WTC11 (cell line): ENCODE data around the gene BFAR. TPM values are rescaled to one million over a fixed set of nuclear protein-coding genes. Genes with fewer than 3 reads are reported as not detected.

Source experiments
- ATAC-seq: fragments of 200-7000 bp; cut with Tn5 transposase; 2 replicates; pipeline ENCODE4 v1.10.0; 2021; ENCODE audit warnings: mild to moderate bottlenecking, moderate library complexity
- CTCF ChIA-PET: fragments of 300-600 bp; sonication (Branson Sonifier 250); formaldehyde crosslinking; loops from one replicate; lab custom pipeline; 2021; ENCODE audit warnings: antibody characterized with exemption; lab: Charles Lee
- POLR2A ChIA-PET: fragments of 350-600 bp; sonication (Branson Sonifier 250); formaldehyde crosslinking; loops from one replicate; lab custom pipeline; 2021; ENCODE audit warnings: antibody characterized with exemption; lab: Charles Lee
- DNase-seq: peaks from one replicate; pipeline ENCODE4 v3.0.0; 2021; ENCODE audit warnings: low spot score
- H3K27ac Mint-ChIP-seq: 2 replicates; pipeline ENCODE4 v1.8.0; 2021; ENCODE audit warnings: mixed read lengths
- H3K27me3 Mint-ChIP-seq: 2 replicates; pipeline ENCODE4 v1.8.0; 2021; ENCODE audit warnings: low read depth, mild to moderate bottlenecking, moderate library complexity, mixed read lengths
- H3K36me3 Mint-ChIP-seq: 2 replicates; pipeline ENCODE4 v1.8.0; 2021; ENCODE audit warnings: mixed read lengths
- H3K4me1 Mint-ChIP-seq: 2 replicates; pipeline ENCODE4 v1.8.0; 2022; ENCODE audit warnings: mixed read lengths
- H3K4me3 Mint-ChIP-seq: 2 replicates; pipeline ENCODE4 v1.8.0; 2021; ENCODE audit warnings: mild to moderate bottlenecking, moderate library complexity, mixed read lengths
- H3K9me3 Mint-ChIP-seq: 2 replicates; pipeline ENCODE4 v1.8.0; 2021; ENCODE audit warnings: mixed read lengths
- AFF4 ChIP-seq: sonication (generic); formaldehyde crosslinking; IDR thresholded peaks from 2 replicates; pipeline ENCODE4 v1.8.1; 2023; ENCODE audit warnings: mild to moderate bottlenecking, missing genetic modification reagents, borderline replicate concordance
- CREB1 ChIP-seq: sonication (generic); formaldehyde crosslinking; IDR thresholded peaks from 2 replicates; pipeline ENCODE4 v1.8.0; 2023; ENCODE audit warnings: mild to moderate bottlenecking, missing genetic modification reagents
- CTCF ChIP-seq: fragments of 200-600 bp; IDR thresholded peaks from 2 replicates; pipeline ENCODE4 v1.8.0; 2022; ENCODE audit warnings: antibody characterized with exemption
- FOXK1 ChIP-seq: sonication (generic); formaldehyde crosslinking; IDR thresholded peaks from 2 replicates; pipeline ENCODE4 v1.8.0; 2022; ENCODE audit warnings: mild to moderate bottlenecking, moderate library complexity, missing genetic modification reagents
- GABPB1 ChIP-seq: sonication (generic); formaldehyde crosslinking; IDR thresholded peaks from 2 replicates; pipeline ENCODE4 v1.8.1; 2023; ENCODE audit warnings: mild to moderate bottlenecking, missing genetic modification reagents
- HMGXB4 ChIP-seq: sonication (generic); formaldehyde crosslinking; IDR thresholded peaks from 2 replicates; pipeline ENCODE4 v1.8.1; 2023; ENCODE audit warnings: mild to moderate bottlenecking, moderate library complexity, missing genetic modification reagents
- JUN ChIP-seq: sonication (generic); formaldehyde crosslinking; IDR thresholded peaks from 2 replicates; pipeline ENCODE4 v1.8.0; 2023; ENCODE audit warnings: mild to moderate bottlenecking, missing genetic modification reagents
- MXD4 ChIP-seq: fragments of 250-450 bp; sonication (Bioruptor Pico); IDR thresholded peaks from 2 replicates; pipeline ENCODE4 v1.8.0; 2021; ENCODE audit warnings: mild to moderate bottlenecking, moderate library complexity, borderline replicate concordance
- NR2C2 ChIP-seq: sonication (generic); formaldehyde crosslinking; IDR thresholded peaks from 2 replicates; pipeline ENCODE4 v1.8.0; 2022; ENCODE audit warnings: mild to moderate bottlenecking, missing genetic modification reagents
- OVOL2 ChIP-seq: fragments of 250-450 bp; sonication (Bioruptor Pico); IDR thresholded peaks from 2 replicates; pipeline ENCODE4 v1.9.0; 2021; ENCODE audit warnings: mild to moderate bottlenecking, borderline replicate concordance
- PREB ChIP-seq: sonication (generic); formaldehyde crosslinking; IDR thresholded peaks from 2 replicates; pipeline ENCODE4 v1.8.1; 2022; ENCODE audit warnings: mild to moderate bottlenecking, missing genetic modification reagents, moderate library complexity, borderline replicate concordance
- TEAD1 ChIP-seq: sonication (generic); formaldehyde crosslinking; IDR thresholded peaks from 2 replicates; pipeline ENCODE4 v1.8.0; 2022; ENCODE audit warnings: mild to moderate bottlenecking, missing genetic modification reagents
- TEAD4 ChIP-seq: sonication (generic); formaldehyde crosslinking; IDR thresholded peaks from 2 replicates; pipeline ENCODE4 v1.8.0; 2022; ENCODE audit warnings: mild to moderate bottlenecking, missing genetic modification reagents
- USF2 ChIP-seq: sonication (generic); formaldehyde crosslinking; IDR thresholded peaks from 2 replicates; pipeline ENCODE4 v1.8.1; 2023; ENCODE audit warnings: mild to moderate bottlenecking, missing genetic modification reagents, moderate library complexity
- ZNF281 ChIP-seq: sonication (generic); formaldehyde crosslinking; IDR thresholded peaks from 2 replicates; pipeline ENCODE4 v1.8.0; 2023; ENCODE audit warnings: mild to moderate bottlenecking, missing genetic modification reagents
- ZNF512 ChIP-seq: sonication (generic); formaldehyde crosslinking; IDR thresholded peaks from 2 replicates; pipeline ENCODE4 v1.8.1; 2022; ENCODE audit warnings: missing genetic modification reagents, borderline replicate concordance
- total RNA-seq: library from RNA; stranded (reverse); gene quantifications from 3 replicates; pipeline ENCODE4 v1.2.3, GENCODE V29; 2021
- TF ChIP-seq, protein P1 (sequence below): sonication (generic); formaldehyde crosslinking; IDR thresholded peaks from 2 replicates; pipeline ENCODE4 v1.8.1; 2022; ENCODE audit warnings: low read depth, mild to moderate bottlenecking, moderate library complexity, missing genetic modification reagents, borderline replicate concordance

Gene BFAR
- total RNA-seq, 1 experiment from 2014 or later: 70.3 TPM

DNA sequence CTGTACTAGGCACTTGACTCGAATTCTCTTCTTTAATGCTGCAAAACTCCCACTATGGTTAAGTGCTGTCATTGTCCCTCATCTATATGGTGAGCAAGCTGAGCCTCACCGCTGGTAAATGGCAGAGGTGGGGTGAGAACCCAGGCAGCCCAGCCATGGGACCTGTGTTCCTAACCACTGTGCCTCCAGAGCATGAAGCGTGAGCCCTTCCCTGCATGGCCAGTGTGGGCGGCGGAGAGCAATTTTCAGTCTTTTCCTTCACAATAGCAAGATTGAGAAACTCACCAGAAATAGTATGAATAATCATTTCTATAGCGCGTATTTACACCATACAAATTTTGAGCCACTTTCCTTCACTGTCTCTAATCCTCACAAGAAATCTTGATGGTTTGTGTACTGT, 9.2 kb downstream of the BFAR start:
- Mint-ChIP-seq H3K9me3 (no peaks in the 10 kb centered on the region), H3K4me1 (peaks cover 31% of the 10 kb centered on the region), H3K4me3 (no peak overlapping the region), H3K27me3 (no peaks in the 10 kb centered on the region), H3K36me3 (peaks cover 36% of the 10 kb centered on the region)
- peak; percentile 73 for ATAC-seq
- no peak for TF ChIP-seq CTCF
- TF ChIP-seq, protein P1, sequence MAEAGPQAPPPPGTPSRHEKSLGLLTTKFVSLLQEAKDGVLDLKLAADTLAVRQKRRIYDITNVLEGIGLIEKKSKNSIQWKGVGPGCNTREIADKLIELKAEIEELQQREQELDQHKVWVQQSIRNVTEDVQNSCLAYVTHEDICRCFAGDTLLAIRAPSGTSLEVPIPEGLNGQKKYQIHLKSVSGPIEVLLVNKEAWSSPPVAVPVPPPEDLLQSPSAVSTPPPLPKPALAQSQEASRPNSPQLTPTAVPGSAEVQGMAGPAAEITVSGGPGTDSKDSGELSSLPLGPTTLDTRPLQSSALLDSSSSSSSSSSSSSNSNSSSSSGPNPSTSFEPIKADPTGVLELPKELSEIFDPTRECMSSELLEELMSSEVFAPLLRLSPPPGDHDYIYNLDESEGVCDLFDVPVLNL: no peak
- TF ChIP-seq AFF4 (CRISPR knock-in tag): no peak
- TF ChIP-seq GABPB1: no peak
- TF ChIP-seq CREB1 (CRISPR knock-in tag): no peak
- no peak for TF ChIP-seq ZNF281 (CRISPR knock-in tag)
- no peak for TF ChIP-seq ZNF512
- TF ChIP-seq HMGXB4 (CRISPR knock-in tag): no peak
- TF ChIP-seq TEAD4 (CRISPR knock-in tag): no peak
- no peak for TF ChIP-seq TEAD1 (CRISPR knock-in tag)
- no peak for TF ChIP-seq OVOL2 (CRISPR knock-in tag)
- no peak for TF ChIP-seq FOXK1
- TF ChIP-seq NR2C2 (CRISPR knock-in tag): no peak
- no peak for TF ChIP-seq MXD4 (CRISPR knock-in tag)
- TF ChIP-seq JUN (CRISPR knock-in tag): no peak
- TF ChIP-seq USF2 (CRISPR knock-in tag): no peak
- TF ChIP-seq PREB (CRISPR knock-in tag): no peak
- TF ChIP-seq, all 79 proteins: peak for 0
- ChIA-PET CTCF (interaction anchor here (0.8 kb wide), 1 partner anchor 13 kb away, joined by 3 read pairs; no protein-coding TSS in a partner anchor), POLR2A (interaction anchor here (0.8 kb wide), 1 partner anchor 138 kb away, joined by 6 read pairs; no protein-coding TSS in a partner anchor)
- no peak for DNase-seq
- H3K27ac Mint-ChIP-seq: peak overlapping the region; percentile 78
